Measurements from ENCODE around the gene CA11.
A peak's percentile ranks its signal among the peaks of the same experiment; 100 is the strongest.
"Not testable (repeated sequence)": the region's sequence is repeated elsewhere in the genome, so short reads cannot be mapped to it uniquely, and the experiment has no call there.

CA11 gene

GRCh38 chr19:48635263-48635965 lies 10.6 kb downstream of the CA11 start:
- DNase-seq (ENCODE audit: low read depth in 1 of 2, low spot score in 1 of 2) = peak; percentile 61 to 80
- in situ Hi-C loops (cut with HindIII; ENCODE audit: low pct_unique_long_range_greater_than_20kb, low sequenced_read_pairs) = no loop called here
- TF ChIP-seq JUND (IDR thresholded peaks at IDR 0.05; ENCODE audit: low read depth) = no peak

DNA sequence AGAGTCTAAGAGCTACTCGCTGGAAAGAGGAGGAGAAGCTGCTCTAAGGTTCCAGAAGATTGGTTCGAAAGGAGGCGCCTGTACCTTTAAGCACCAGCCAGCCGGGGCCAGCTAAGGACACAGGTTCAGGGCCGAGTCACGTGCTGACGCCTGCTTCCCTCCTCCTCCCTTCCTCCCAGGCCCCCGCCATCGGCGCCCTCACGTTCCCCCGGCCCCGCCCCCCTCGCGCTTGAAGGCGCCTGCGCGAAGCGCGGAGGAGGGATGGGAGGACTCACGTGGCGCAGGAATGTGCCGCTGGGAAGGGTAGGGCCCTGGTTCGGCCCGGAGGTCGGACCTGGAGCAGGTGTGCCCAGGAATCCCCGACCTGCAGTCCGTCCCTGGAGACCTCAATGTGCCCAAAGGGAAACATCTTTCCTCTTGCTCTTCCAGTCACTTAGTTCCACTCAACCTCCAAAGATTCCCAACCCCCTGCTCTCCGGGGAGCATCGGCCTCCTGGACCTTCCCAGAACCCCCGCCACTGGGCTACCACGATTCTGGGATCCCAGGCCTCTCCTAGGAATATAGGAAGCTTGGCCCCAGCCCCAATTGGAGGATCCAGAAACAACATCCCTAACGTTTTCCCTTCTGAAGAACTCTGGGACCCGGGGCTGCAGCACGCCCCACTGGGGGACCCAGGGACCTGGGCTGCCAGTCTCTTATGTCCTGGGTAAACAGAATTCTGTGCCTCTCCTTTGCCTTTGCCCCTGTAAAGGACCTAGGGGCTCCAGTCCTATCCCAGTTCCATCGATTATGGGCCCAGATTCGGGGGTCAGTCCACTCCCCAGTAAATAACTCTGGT lies 11.3 kb downstream of the CA11 start:
- DNase-seq (ENCODE audit: low read depth in 1 of 2, low spot score in 1 of 2) = peak; percentile 72 to 97
- TF ChIP-seq JUND (IDR thresholded peaks at IDR 0.05; ENCODE audit: low read depth) = no peak
- in situ Hi-C loops (cut with HindIII; ENCODE audit: low pct_unique_long_range_greater_than_20kb, low sequenced_read_pairs) = no loop called here

- in situ Hi-C loops (cut with HindIII; ENCODE audit: low pct_unique_long_range_greater_than_20kb, low sequenced_read_pairs) = no loop called here
- no peak for DNase-seq (ENCODE audit: low read depth in 1 of 2, low spot score in 1 of 2)
- TF ChIP-seq JUND (IDR thresholded peaks at IDR 0.05; ENCODE audit: low read depth) = no peak
Observed at GRCh38 chr19:48634036-48634342, 12.0 kb downstream of the CA11 start.

DNA sequence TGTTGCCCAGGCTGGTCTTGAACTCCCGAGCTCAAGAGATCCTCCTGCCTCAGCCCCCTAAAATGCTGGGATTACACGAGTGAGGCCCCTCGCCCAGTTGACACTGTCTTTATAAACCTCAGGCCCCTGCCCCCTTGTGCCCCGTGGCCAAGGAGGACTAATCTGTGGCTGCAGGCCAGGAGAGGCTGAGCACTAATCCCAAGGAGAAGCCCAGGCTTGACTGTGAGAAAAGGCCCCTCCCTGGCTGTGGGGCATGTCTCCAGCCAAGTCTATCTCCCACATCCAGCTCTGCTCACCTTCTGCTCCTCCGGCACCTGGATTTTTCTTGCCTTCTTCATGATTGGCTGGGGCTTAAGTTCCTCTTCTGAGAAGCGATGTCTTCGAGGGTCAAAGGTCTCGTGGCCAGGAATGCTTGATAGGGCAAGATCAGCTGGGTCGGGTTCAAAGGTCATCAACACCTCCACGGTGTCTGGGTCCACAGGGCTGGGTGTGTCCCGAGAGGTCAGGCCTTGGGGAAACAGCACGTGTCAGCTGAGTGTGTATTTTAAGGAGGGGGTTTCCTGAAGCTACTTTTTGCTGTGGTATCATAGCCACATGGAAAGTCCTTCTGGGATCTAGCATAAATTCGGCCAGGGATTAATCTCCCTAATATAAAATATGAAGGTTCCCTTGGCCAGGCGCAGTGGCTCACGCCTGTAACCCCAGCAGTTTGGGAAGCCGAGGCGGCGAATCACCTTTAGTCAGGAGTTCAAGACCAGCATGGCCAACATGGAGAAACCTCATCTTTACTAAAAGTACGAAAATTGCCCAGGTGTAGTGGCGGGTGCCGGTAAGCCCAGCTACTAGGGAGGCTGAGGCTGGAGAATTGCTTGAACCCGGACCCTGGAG lies 12.6 kb downstream of the CA11 start:
- in situ Hi-C loops (cut with HindIII; ENCODE audit: low pct_unique_long_range_greater_than_20kb, low sequenced_read_pairs) = no loop called here
- TF ChIP-seq JUND (IDR thresholded peaks at IDR 0.05; ENCODE audit: low read depth) = no peak
- DNase-seq (ENCODE audit: low read depth in 1 of 2, low spot score in 1 of 2) = no peak

DNA sequence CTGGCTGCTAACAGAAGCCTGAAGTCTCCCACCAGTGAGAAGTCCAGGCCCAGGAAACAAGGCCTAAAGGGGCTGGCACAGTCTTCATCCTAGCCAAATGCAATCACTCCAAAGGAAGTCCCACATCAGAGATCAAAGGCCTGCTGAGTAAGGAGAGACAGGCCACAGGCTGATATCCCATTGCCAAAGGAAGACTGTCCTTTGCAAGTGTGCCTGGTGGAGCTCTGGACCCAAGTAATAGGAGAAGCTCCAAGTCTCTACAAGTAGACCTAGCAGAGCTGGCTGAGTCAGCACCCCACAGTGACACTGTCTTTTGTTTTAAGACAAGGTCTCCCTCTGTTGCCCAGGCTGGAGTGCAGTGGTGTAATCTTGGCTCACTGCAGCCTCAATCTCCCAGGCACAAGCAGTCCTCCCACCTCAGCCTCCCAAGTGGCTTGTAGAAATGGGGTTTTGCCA lies 13.3 kb downstream of the CA11 start:
- DNase-seq (ENCODE audit: low read depth in 1 of 2, low spot score in 1 of 2) = no peak
- TF ChIP-seq JUND (IDR thresholded peaks at IDR 0.05; ENCODE audit: low read depth) = no peak
- in situ Hi-C loops (cut with HindIII; ENCODE audit: low pct_unique_long_range_greater_than_20kb, low sequenced_read_pairs) = no loop called here

DNA sequence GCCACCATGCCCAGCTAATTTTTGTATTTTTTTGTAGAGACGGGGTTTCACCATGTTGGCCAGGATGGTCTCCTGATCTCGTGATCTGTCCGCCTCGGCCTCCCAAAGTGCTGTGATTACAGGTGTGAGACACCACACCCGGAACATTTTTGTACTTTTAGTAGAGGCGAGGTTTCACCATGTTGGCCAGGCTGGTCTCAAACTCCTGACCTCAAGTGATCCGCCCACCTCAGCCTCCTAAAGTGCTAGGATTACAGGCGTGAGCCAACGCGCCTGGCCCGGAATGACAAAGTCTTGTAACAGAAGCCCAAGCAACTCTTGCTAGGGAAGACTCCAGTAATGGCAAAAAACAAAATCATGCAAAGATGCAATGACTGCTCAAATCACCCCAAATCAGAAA lies 13.7 kb downstream of the CA11 start:
- in situ Hi-C loops (cut with HindIII; ENCODE audit: low pct_unique_long_range_greater_than_20kb, low sequenced_read_pairs); DNase-seq (ENCODE audit: low read depth in 1 of 2, low spot score in 1 of 2): not testable (repeated sequence)

GRCh38 chr19:48631225-48631624 lies 14.8 kb downstream of the CA11 start:
- TF ChIP-seq JUND (IDR thresholded peaks at IDR 0.05; ENCODE audit: low read depth) = no peak
- DNase-seq (ENCODE audit: low read depth in 1 of 2, low spot score in 1 of 2) = no peak
- in situ Hi-C loops (cut with HindIII; ENCODE audit: low pct_unique_long_range_greater_than_20kb, low sequenced_read_pairs) = no loop called here

GRCh38 chr19:48630296-48631063 lies 15.5 kb downstream of the CA11 start:
- TF ChIP-seq JUND (IDR thresholded peaks at IDR 0.05; ENCODE audit: low read depth) = no peak
- no peak for DNase-seq (ENCODE audit: low read depth in 1 of 2, low spot score in 1 of 2)
- in situ Hi-C loops (cut with HindIII; ENCODE audit: low pct_unique_long_range_greater_than_20kb, low sequenced_read_pairs) = no loop called here

DNA sequence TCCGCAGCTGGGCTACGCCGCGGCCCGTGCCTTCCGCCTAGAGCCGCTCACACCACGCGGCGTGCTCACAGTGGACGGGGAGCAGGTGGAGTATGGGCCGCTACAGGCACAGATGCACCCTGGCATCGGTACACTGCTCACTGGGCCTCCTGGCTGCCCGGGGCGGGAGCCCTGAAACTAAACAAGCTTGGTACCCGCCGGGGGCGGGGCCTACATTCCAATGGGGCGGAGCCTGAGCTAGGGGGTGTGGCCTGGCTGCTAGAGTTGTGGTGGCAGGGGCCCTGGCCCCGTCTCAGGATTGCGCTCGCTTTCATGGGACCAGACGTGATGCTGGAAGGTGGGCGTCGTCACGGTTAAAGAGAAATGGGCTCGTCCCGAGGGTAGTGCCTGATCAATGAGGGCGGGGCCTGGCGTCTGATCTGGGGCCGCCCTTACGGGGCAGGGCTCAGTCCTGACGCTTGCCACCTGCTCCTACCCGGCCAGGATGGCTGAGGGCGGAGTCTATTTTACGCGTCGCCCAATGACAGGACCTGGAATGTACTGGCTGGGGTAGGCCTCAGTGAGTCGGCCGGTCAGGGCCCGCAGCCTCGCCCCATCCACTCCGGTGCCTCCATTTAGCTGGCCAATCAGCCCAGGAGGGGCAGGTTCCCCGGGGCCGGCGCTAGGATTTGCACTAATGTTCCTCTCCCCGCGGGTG lies 16.2 kb downstream of the CA11 start:
- TF ChIP-seq JUND (IDR thresholded peaks at IDR 0.05; ENCODE audit: low read depth) = no peak
- in situ Hi-C loops (cut with HindIII; ENCODE audit: low pct_unique_long_range_greater_than_20kb, low sequenced_read_pairs) = no loop called here
- no peak for DNase-seq (ENCODE audit: low read depth in 1 of 2, low spot score in 1 of 2)

- in situ Hi-C loops (cut with HindIII; ENCODE audit: low pct_unique_long_range_greater_than_20kb, low sequenced_read_pairs) = no loop called here
Observed at GRCh38 chr19:48629297-48629598, 16.7 kb downstream of the CA11 start.

GRCh38 chr19:48628486-48629296 lies 17.3 kb downstream of the CA11 start:
- no peak for TF ChIP-seq JUND (IDR thresholded peaks at IDR 0.05; ENCODE audit: low read depth)
- no peak for DNase-seq (ENCODE audit: low read depth in 1 of 2, low spot score in 1 of 2)
- in situ Hi-C loops (cut with HindIII; ENCODE audit: low pct_unique_long_range_greater_than_20kb, low sequenced_read_pairs) = no loop called here

More at GRCh38 chr19:48629297-48629598, 16.7 kb downstream of the CA11 start:
- no peak for DNase-seq (ENCODE audit: low read depth in 1 of 2, low spot score in 1 of 2)
- no peak for TF ChIP-seq JUND (IDR thresholded peaks at IDR 0.05; ENCODE audit: low read depth)

Data from T47D (cell line).